Stimulated activated naive CD4-positive, alpha-beta T cell treated with Interleukin-2 at 50 U/mL for 16 hours (primary cell): ENCODE measurements around the gene TCF7L2.

Source experiments
- DNase-seq: peaks from one replicate; lab custom pipeline; 2025; lab: John Stamatoyannopoulos, UW

The TCF7L2 gene

GRCh38 chr10:113067501-113067900 lies 117.5 kb downstream of the TCF7L2 start:
- DNase-seq: no peak

- DNase-seq: no peak
Observed at GRCh38 chr10:113068178-113068890, 118.3 kb downstream of the TCF7L2 start.

GRCh38 chr10:113069595-113069994 lies 119.5 kb downstream of the TCF7L2 start:
- no peak for DNase-seq

GRCh38 chr10:113071446-113071845 lies 121.4 kb downstream of the TCF7L2 start:
- no peak for DNase-seq

- DNase-seq: no peak
Observed at GRCh38 chr10:113073549-113074189, 123.6 kb downstream of the TCF7L2 start.

GRCh38 chr10:113076949-113077348 lies 126.9 kb downstream of the TCF7L2 start:
- no peak for DNase-seq

GRCh38 chr10:113078282-113078907 lies 128.3 kb downstream of the TCF7L2 start:
- no peak for DNase-seq

GRCh38 chr10:113080061-113080924 lies 130.2 kb downstream of the TCF7L2 start:
- no peak for DNase-seq

GRCh38 chr10:113080925-113081229 lies 130.8 kb downstream of the TCF7L2 start:
- no peak for DNase-seq

- no peak for DNase-seq
Observed at GRCh38 chr10:113084031-113084430, 134.0 kb downstream of the TCF7L2 start.

- DNase-seq: no peak
Observed at GRCh38 chr10:113085776-113086175, 135.7 kb downstream of the TCF7L2 start.

- no peak for DNase-seq
Observed at GRCh38 chr10:113086282-113086681, 136.2 kb downstream of the TCF7L2 start.

- no peak for DNase-seq
Observed at GRCh38 chr10:113087165-113088029, 137.3 kb downstream of the TCF7L2 start.

GRCh38 chr10:113088194-113088593 lies 138.1 kb downstream of the TCF7L2 start:
- DNase-seq: no peak

- DNase-seq: no peak
Observed at GRCh38 chr10:113089551-113089950, 139.5 kb downstream of the TCF7L2 start.

- no peak for DNase-seq
Observed at GRCh38 chr10:113091920-113092319, 141.9 kb downstream of the TCF7L2 start.

GRCh38 chr10:113093188-113094113 lies 143.4 kb downstream of the TCF7L2 start:
- DNase-seq: no peak

- no peak for DNase-seq
Observed at GRCh38 chr10:113094114-113094486, 144.1 kb downstream of the TCF7L2 start.

- no peak for DNase-seq
Observed at GRCh38 chr10:113095419-113096127, 145.5 kb downstream of the TCF7L2 start.
